ENCODE data around the gene CCDC144A.
"Not testable (repeated sequence)": the region's sequence is repeated elsewhere in the genome, so short reads cannot be mapped to it uniquely, and the experiment has no call there.

- not testable (repeated sequence) for TF ChIP-seq CTCF, POLR2A, EP300, POLR2AphosphoS5 (IDR thresholded peaks at IDR 0.05)
Measured at GRCh38 chr17:16787851-16788250, 97.8 kb downstream of the CCDC144A start.

Measured in sigmoid colon (tissue), 4 donors.